Sigmoid colon (tissue), 3 donors: ENCODE results near the gene NADSYN1.

Experiments
- CTCF ChIP-seq, 4 experiments: fragments of 450-650 bp in 3 of 4; fragments of 200-600 bp in 1 of 4; IDR thresholded peaks; one replicate each; pipeline ENCODE4 v1.5.1; 2016 to 2019; ENCODE audit warnings: antibody characterized with exemption in 4 of 4, mild to moderate bottlenecking in 3 of 4, moderate library complexity in 2 of 4
- POLR2A ChIP-seq, 2 donors: fragments of 450-650 bp; IDR thresholded peaks; one replicate each; pipeline ENCODE4 v1.6.1; 2016; ENCODE audit warnings: antibody characterized with exemption in 2 of 2, mild to moderate bottlenecking in 2 of 2, moderate library complexity in 2 of 2

GRCh38 chr11:71483692-71484091 lies 30.7 kb downstream of the NADSYN1 start:
- TF ChIP-seq CTCF (IDR thresholded peaks at IDR 0.05) = no peak
- TF ChIP-seq POLR2A (IDR thresholded peaks at IDR 0.05) = no peak
